NT2/D1 (cell line): ENCODE results near the gene CYP1A1.
A peak's percentile ranks its signal among the peaks of the same experiment; 100 is the strongest.

Source experiments
- DNase-seq: peaks from one replicate; pipeline ENCODE4 v3.0.0-alpha.2; 2011; ENCODE audit warnings: low read depth, low spot score
- H3K27me3 ChIP-seq: 2 replicates; pipeline ENCODE4 v1.6.0; 2011; ENCODE audit warnings: mild to moderate bottlenecking; ENCODE audit not compliant: insufficient read length, insufficient read depth
- H3K36me3 ChIP-seq: 2 replicates; pipeline ENCODE4 v1.6.1; 2011; ENCODE audit warnings: mild to moderate bottlenecking, low read length, mixed read lengths; ENCODE audit not compliant: insufficient read depth, insufficient read length
- H3K4me1 ChIP-seq: 2 replicates; pipeline ENCODE4 v1.5.1; 2011; ENCODE audit not compliant: insufficient read depth, insufficient read length
- H3K4me3 ChIP-seq: 2 replicates; pipeline ENCODE4 v1.5.1; 2011; ENCODE audit warnings: low read depth; ENCODE audit not compliant: insufficient read length
- H3K9ac ChIP-seq: 2 replicates; pipeline ENCODE4 v1.6.0; 2011; ENCODE audit warnings: low read depth; ENCODE audit not compliant: insufficient read length
- H3K9me3 ChIP-seq: 2 replicates; pipeline ENCODE4 v1.5.1; 2011; ENCODE audit warnings: mild to moderate bottlenecking, low read length; ENCODE audit not compliant: insufficient read depth
- SUZ12 ChIP-seq: IDR thresholded peaks from 2 replicates; pipeline ENCODE4 v1.6.1; 2011; ENCODE audit not compliant: insufficient read length, insufficient read depth; ENCODE audit errors: extremely low read depth
- YY1 ChIP-seq: IDR thresholded peaks from 2 replicates; pipeline ENCODE4 v1.6.1; 2011; ENCODE audit not compliant: insufficient read length, insufficient read depth
- ZNF274 ChIP-seq: IDR thresholded peaks from 2 replicates; pipeline ENCODE4 v1.6.1; 2011; ENCODE audit warnings: mild to moderate bottlenecking, low read depth, low read length

The CYP1A1 gene

GRCh38 chr15:74710319-74711094, 14.8 kb downstream of the CYP1A1 start:
- H3K9ac ChIP-seq = no peak overlapping the region

GRCh38 chr15:74709892-74710291, 15.4 kb downstream of the CYP1A1 start:
- Histone ChIP-seq H3K4me3 (no peak overlapping the region), H3K4me1 (no peaks in the 10 kb centered on the region), H3K36me3 (no peaks in the 10 kb centered on the region), H3K9me3 (no peaks in the 10 kb centered on the region; the same call in 1 of the 2 replicates), H3K27me3 (peaks cover 13% of the 10 kb centered on the region), H3K9ac (no peak overlapping the region)
- TF ChIP-seq ZNF274 (no peak), YY1 (no peak), SUZ12 (no peak)
- DNase-seq = no peak

More at GRCh38 chr15:74710319-74711094, 14.8 kb downstream of the CYP1A1 start:
- no peak for TF ChIP-seq YY1
- TF ChIP-seq ZNF274 = no peak
- no peak for TF ChIP-seq SUZ12
- no peak for DNase-seq
- peaks cover 13% of the 10 kb centered on the region for H3K27me3 ChIP-seq
- H3K4me3 ChIP-seq = no peak overlapping the region
- H3K36me3 ChIP-seq = no peaks in the 10 kb centered on the region
- H3K4me1 ChIP-seq = no peaks in the 10 kb centered on the region
- H3K9me3 ChIP-seq = no peaks in the 10 kb centered on the region; the same call in 1 of the 2 replicates

GRCh38 chr15:74709011-74709410, 16.3 kb downstream of the CYP1A1 start:
- Histone ChIP-seq H3K4me3 (no peak overlapping the region), H3K4me1 (no peaks in the 10 kb centered on the region), H3K9ac (no peak overlapping the region), H3K36me3 (no peaks in the 10 kb centered on the region), H3K9me3 (no peaks in the 10 kb centered on the region), H3K27me3 (peaks cover 15% of the 10 kb centered on the region)
- DNase-seq = no peak
- TF ChIP-seq SUZ12 (no peak), ZNF274 (no peak), YY1 (no peak)

- H3K9me3 ChIP-seq = no peaks in the 10 kb centered on the region
- DNase-seq = no peak
- H3K27me3 ChIP-seq = peaks cover 37% of the 10 kb centered on the region
- peaks cover 21% of the 10 kb centered on the region for H3K36me3 ChIP-seq
- peak overlapping the region; percentile 98 for H3K9ac ChIP-seq
- TF ChIP-seq YY1 (no peak), ZNF274 (no peak)
- no peak overlapping the region for H3K4me3 ChIP-seq
- no peaks in the 10 kb centered on the region for H3K4me1 ChIP-seq
Measured at GRCh38 chr15:74696808-74697207, 28.5 kb downstream of the CYP1A1 start.

GRCh38 chr15:74696398-74696729, 29.0 kb downstream of the CYP1A1 start:
- DNase-seq = no peak
- H3K36me3 ChIP-seq = peaks cover 21% of the 10 kb centered on the region
- H3K9me3 ChIP-seq = no peaks in the 10 kb centered on the region
- TF ChIP-seq ZNF274 (no peak), SUZ12 (no peak), YY1 (no peak)
- H3K4me3 ChIP-seq = peak overlapping the region; percentile 95
- H3K27me3 ChIP-seq = peaks cover 32% of the 10 kb centered on the region
- H3K4me1 ChIP-seq = no peaks in the 10 kb centered on the region
- peak overlapping the region; percentile 98 for H3K9ac ChIP-seq

GRCh38 chr15:74695597-74696397, 29.5 kb downstream of the CYP1A1 start, which contains the start of gene EDC3:
Gene EDC3, minus strand, starts transcription at chr15:74696024. Its CDS starts 20,900 bp downstream, at chr15:74675124.
- Histone ChIP-seq H3K27me3 (peaks cover 27% of the 10 kb centered on the region), H3K9me3 (no peaks in the 10 kb centered on the region), H3K4me3 (peak within 1 kb of the TSS; percentile 95), H3K36me3 (peaks cover 23% of the 10 kb centered on the region), H3K9ac (peak within 1 kb of the TSS; percentile 98), H3K4me1 (no peaks in the 10 kb centered on the region)
- TF ChIP-seq ZNF274 = no peak
- TF ChIP-seq SUZ12 = no peak
- TF ChIP-seq YY1 = no peak
- peak; percentile 78 for DNase-seq

GRCh38 chr15:74692327-74692726, 33.0 kb downstream of the CYP1A1 start:
- H3K9me3 ChIP-seq = no peaks in the 10 kb centered on the region
- peaks cover 26% of the 10 kb centered on the region for H3K36me3 ChIP-seq
- DNase-seq = no peak
- H3K4me1 ChIP-seq = no peaks in the 10 kb centered on the region
- no peak overlapping the region for H3K9ac ChIP-seq
- H3K27me3 ChIP-seq = peaks cover 6% of the 10 kb centered on the region
- no peak overlapping the region for H3K4me3 ChIP-seq
- no peak for TF ChIP-seq YY1
- TF ChIP-seq SUZ12 = no peak
- no peak for TF ChIP-seq ZNF274
